ENCODE data around the gene PPP2R5E.

- TF ChIP-seq POLR2A (IDR thresholded peaks at IDR 0.05; ENCODE audit: low read depth) (no peak), CTCF (IDR thresholded peaks at IDR 0.05) (no peak), POLR2AphosphoS5 (IDR thresholded peaks at IDR 0.05) (no peak)
Measured at GRCh38 chr14:63564318-63564717, 21.1 kb upstream of the PPP2R5E start.
